HepG2 (cell line): ENCODE results near the gene NDNF. TPM values are rescaled to one million over a fixed set of nuclear protein-coding genes. Genes with fewer than 3 reads are reported as not detected.

Source experiments
- ATAC-seq: fragments of 200-7000 bp; cut with Tn5 transposase; 3 replicates; pipeline ENCODE4 v1.9.1; 2020; ENCODE audit warnings: mild to moderate bottlenecking, moderate library complexity
- BruUV-seq: library from RNA; stranded (reverse); fragments of 400-500 nt; replicated peaks from 2 replicates; lab custom pipeline; 2021; lab: Mats Ljungman, UMichigan
- CTCF ChIA-PET: fragments of 300-600 bp; formaldehyde crosslinking; extraction: SDS; loops from one replicate; lab custom pipeline; 2021; ENCODE audit warnings: low total read pairs, inconsistent platforms, low intra/inter-chr PET ratio; lab: Yijun Ruan, JAX
- POLR2A ChIA-PET: fragments of 350-600 bp; sonication (Branson Sonifier 250); formaldehyde crosslinking; loops from one replicate; lab custom pipeline; 2020; ENCODE audit warnings: antibody characterized with exemption, inconsistent platforms; lab: Yijun Ruan, JAX
- DNase-seq: peaks from one replicate; pipeline ENCODE4 v3.0.0-alpha.2; 2015; ENCODE audit warnings: low spot score
- FAIRE-seq: peaks from 3 replicates; lab custom pipeline; 2011; peaks lifted over from hg19 to GRCh38; lab: Jason Lieb, UNC
- H2AFZ ChIP-seq: one replicate; pipeline ENCODE4 v1.6.1; 2011; ENCODE audit warnings: low read length, inconsistent platforms
- H3K27ac ChIP-seq: fragments of 300-600 bp; 3 replicates; pipeline ENCODE4 v1.8.0; 2011; ENCODE audit warnings: mixed run types, mild to moderate bottlenecking, mixed read lengths, low read length, inconsistent platforms; ENCODE audit not compliant: insufficient read depth; ENCODE audit errors: extremely low read length
- H3K27me3 ChIP-seq, 2 experiments: fragments of 200-600 bp in 1 of 2; 2 replicates in 1 of 2; 3 replicates in 1 of 2; pipeline versions ENCODE4 v1.6.0 to v1.8.0; 2011; ENCODE audit warnings: low read length in 2 of 2, mild to moderate bottlenecking in 2 of 2, moderate library complexity in 2 of 2, inconsistent platforms in 1 of 2; ENCODE audit not compliant: insufficient read depth in 2 of 2, control insufficient read depth in 1 of 2
- H3K36me3 ChIP-seq, 2 experiments: fragments of 200-600 bp in 1 of 2; replicated peaks in 1 of 2; 2 replicates in 1 of 2; 3 replicates in 1 of 2; pipeline versions ENCODE4 v1.5.1 to v1.8.0; 2011; ENCODE audit warnings: low read length in 2 of 2, inconsistent platforms in 1 of 2; ENCODE audit not compliant: insufficient read depth in 2 of 2, control insufficient read depth in 1 of 2
- H3K4me1 ChIP-seq: 2 replicates; pipeline ENCODE4 v1.5.1; 2012; ENCODE audit warnings: low read length, inconsistent platforms; ENCODE audit not compliant: insufficient read depth
- H3K4me2 ChIP-seq: 2 replicates; pipeline ENCODE4 v1.6.0; 2011; ENCODE audit warnings: low read depth, low read length, inconsistent platforms
- H3K4me3 ChIP-seq, 3 experiments: fragments of 200-600 bp in 1 of 3; sonication (generic), shearing (Covaris generic) in 1 of 3; replicated peaks in 1 of 3; 2 replicates each; pipeline ENCODE4 v1.5.1; 2011 to 2016; ENCODE audit warnings: low read length in 3 of 3, inconsistent platforms in 2 of 3, low read depth in 2 of 3, mild to moderate bottlenecking in 2 of 3, control low read depth in 1 of 3, mixed read lengths in 1 of 3; ENCODE audit not compliant: insufficient read depth in 1 of 3
- H3K79me2 ChIP-seq: one replicate; pipeline ENCODE4 v1.6.1; 2011; ENCODE audit warnings: low read length, inconsistent platforms; ENCODE audit not compliant: insufficient read depth
- H3K9ac ChIP-seq: 2 replicates; pipeline ENCODE4 v1.6.0; 2011; ENCODE audit warnings: mild to moderate bottlenecking, low read depth, low read length, inconsistent platforms; ENCODE audit not compliant: insufficient read depth
- H3K9me3 ChIP-seq: 2 replicates; pipeline ENCODE4 v1.5.1; 2012; ENCODE audit warnings: mild to moderate bottlenecking, low read length
- H4K20me1 ChIP-seq: 2 replicates; pipeline ENCODE4 v1.6.0; 2011; ENCODE audit warnings: inconsistent platforms, mild to moderate bottlenecking, low read length, moderate library complexity; ENCODE audit not compliant: insufficient read depth
- ARID2 ChIP-seq: sonication (generic); formaldehyde crosslinking; IDR thresholded peaks from 2 replicates; pipeline ENCODE4 v1.8.1; 2022; ENCODE audit warnings: mild to moderate bottlenecking, missing genetic modification reagents, borderline replicate concordance
- EHMT2 ChIP-seq: fragments of 200-600 bp; sonication (generic); IDR thresholded peaks from 2 replicates; pipeline ENCODE4 v1.7.0; 2017; ENCODE audit warnings: antibody characterized with exemption, low read depth, low read length, borderline replicate concordance
- MEIS1 ChIP-seq: sonication (generic); formaldehyde crosslinking; IDR thresholded peaks from 2 replicates; pipeline ENCODE4 v1.9.0; 2021; ENCODE audit warnings: mild to moderate bottlenecking, missing genetic modification reagents, moderate library complexity, borderline replicate concordance
- NR2C2 ChIP-seq: sonication (generic); formaldehyde crosslinking; IDR thresholded peaks from 2 replicates; pipeline ENCODE4 v1.4.0; 2020; ENCODE audit warnings: missing genetic modification reagents, mild to moderate bottlenecking, moderate library complexity, borderline replicate concordance
- PCBP2 ChIP-seq: fragments of 200-400 bp; formaldehyde crosslinking; optimal IDR thresholded peaks from 2 replicates; pipeline ENCODE3; 2018; ENCODE audit warnings: low read length, low read depth; ENCODE audit not compliant: poor library complexity, severe bottlenecking
- SALL1 ChIP-seq: sonication (generic); formaldehyde crosslinking; IDR thresholded peaks from 2 replicates; pipeline ENCODE4 v1.8.0; 2022; ENCODE audit warnings: mild to moderate bottlenecking, missing genetic modification reagents
- SRSF9 ChIP-seq: fragments of 200-400 bp; formaldehyde crosslinking; IDR thresholded peaks from 2 replicates; pipeline ENCODE4 v1.6.1; 2018; ENCODE audit warnings: borderline replicate concordance, mild to moderate bottlenecking, low read depth, low read length; ENCODE audit not compliant: insufficient read depth, poor library complexity, severe bottlenecking
- ZMAT3 ChIP-seq: sonication (generic); formaldehyde crosslinking; conservative IDR thresholded peaks from 2 replicates; pipeline ENCODE4 v1.7.0; 2021; ENCODE audit warnings: missing genetic modification reagents
- WGBS: methylation state at CpG from one replicate; pipeline ENCODE4 v1.1.6; 2017; ENCODE audit warnings: low lambda C conversion rate; 5-methylcytosine and 5-hydroxymethylcytosine counted together
- in situ Hi-C: cut with HindIII; loops from 2 replicates; pipeline ENCODE4 v1.10.0; 2017; ENCODE audit warnings: low pct_unique_long_range_greater_than_20kb; ENCODE audit not compliant: extremely low pct_ligation_motif_present
- intact Hi-C: fragments of 100-400 bp; cut with micrococcal nuclease; formaldehyde crosslinking; loops from one replicate; pipeline ENCODE4 v1.10.0; 2022; ENCODE audit not compliant: unreplicated experiment
- polyA plus RNA-seq, 8 experiments: library from polyadenylated mRNA; depleted of rRNA in 3 of 8; stranded (reverse) in 7 of 8; unstranded in 1 of 8; fragments of >200 nt; fragmentation: Illumina TruSeq in 4 of 8; extraction: Trizol in 4 of 8; gene quantifications; 2 replicates each; pipeline versions ENCODE4 v1.2.1 to v1.2.3, GENCODE V29; 2011 to 2016; ENCODE audit warnings: low read depth in 4 of 8, missing spikeins in 1 of 8, mixed read lengths in 1 of 8; ENCODE audit not compliant: insufficient read depth in 1 of 8
- total RNA-seq, 5 experiments: library from RNA; depleted of rRNA; stranded (reverse); fragments of >200 nt; fragmentation: Illumina TruSeq; extraction: Trizol; gene quantifications; 2 replicates each; pipeline ENCODE4 v1.2.3, GENCODE V29; 2016; ENCODE audit warnings: low read depth in 1 of 5
- TF ChIP-seq, protein P1 (sequence below): sonication (generic); formaldehyde crosslinking; conservative IDR thresholded peaks from 2 replicates; pipeline ENCODE4 v1.4.0; 2020; ENCODE audit warnings: missing genetic modification reagents

The NDNF gene
- total and polyA plus RNA-seq, 2 of the 13 experiments (the other 11 are each of a cell fraction or from before 2014, with no cell fraction given), result not detected

DNA sequence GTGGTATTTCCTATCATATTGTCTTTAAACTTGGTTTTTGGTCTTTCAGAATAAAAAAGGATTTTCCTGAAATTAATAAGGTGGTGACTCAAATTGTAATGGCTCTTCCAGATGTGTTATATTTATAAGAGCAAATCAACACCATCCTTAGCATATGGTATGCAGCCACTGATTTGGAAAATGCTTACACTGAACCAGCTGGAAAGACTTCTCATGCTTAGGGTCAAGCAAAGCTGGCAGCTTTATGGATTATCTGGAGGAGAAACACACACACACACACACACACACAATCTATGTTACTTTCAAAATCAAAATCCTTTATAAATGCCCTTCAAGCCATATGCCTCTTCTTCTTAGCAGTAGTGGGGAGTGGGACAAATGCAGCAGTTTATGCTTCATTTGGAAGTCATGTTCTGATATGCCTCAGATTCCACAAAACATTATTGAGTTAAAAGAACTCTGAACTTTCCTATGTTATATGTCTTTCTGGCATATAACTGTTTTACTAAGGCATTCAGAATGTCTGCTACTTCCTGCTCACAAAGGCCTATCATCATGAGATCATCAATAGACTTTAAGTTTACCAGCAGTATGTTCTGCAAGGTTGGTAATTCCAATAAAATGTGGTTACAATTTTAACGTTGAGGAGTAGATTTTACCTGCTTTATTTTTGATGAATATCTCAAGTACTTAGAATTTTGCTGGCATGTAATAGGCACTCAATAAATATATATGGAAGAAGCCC is 76.9 kb downstream of the NDNF start:
- 39% methylated on average over 1 of the region's 1 CpG for whole genome bisulfite sequencing
- Histone ChIP-seq H3K36me3 (no peaks in the 10 kb centered on the region), H3K4me2 (no peak overlapping the region), H3K4me3 (no peak overlapping the region), H2AFZ (no peak overlapping the region), H3K9me3 (no peaks in the 10 kb centered on the region), H3K9ac (no peak overlapping the region), H3K27me3 (no peaks in the 10 kb centered on the region), H3K4me1 (no peaks in the 10 kb centered on the region), H3K79me2 (no peaks in the 10 kb centered on the region), H3K27ac (no peak overlapping the region), H4K20me1 (no peaks in the 10 kb centered on the region)
- DNase-seq (no peak), ATAC-seq (no peak), FAIRE-seq (no peak)
- TF ChIP-seq, protein P1, sequence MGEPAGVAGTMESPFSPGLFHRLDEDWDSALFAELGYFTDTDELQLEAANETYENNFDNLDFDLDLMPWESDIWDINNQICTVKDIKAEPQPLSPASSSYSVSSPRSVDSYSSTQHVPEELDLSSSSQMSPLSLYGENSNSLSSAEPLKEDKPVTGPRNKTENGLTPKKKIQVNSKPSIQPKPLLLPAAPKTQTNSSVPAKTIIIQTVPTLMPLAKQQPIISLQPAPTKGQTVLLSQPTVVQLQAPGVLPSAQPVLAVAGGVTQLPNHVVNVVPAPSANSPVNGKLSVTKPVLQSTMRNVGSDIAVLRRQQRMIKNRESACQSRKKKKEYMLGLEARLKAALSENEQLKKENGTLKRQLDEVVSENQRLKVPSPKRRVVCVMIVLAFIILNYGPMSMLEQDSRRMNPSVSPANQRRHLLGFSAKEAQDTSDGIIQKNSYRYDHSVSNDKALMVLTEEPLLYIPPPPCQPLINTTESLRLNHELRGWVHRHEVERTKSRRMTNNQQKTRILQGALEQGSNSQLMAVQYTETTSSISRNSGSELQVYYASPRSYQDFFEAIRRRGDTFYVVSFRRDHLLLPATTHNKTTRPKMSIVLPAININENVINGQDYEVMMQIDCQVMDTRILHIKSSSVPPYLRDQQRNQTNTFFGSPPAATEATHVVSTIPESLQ (CRISPR knock-in tag), result no peak
- TF ChIP-seq SRSF9 (no peak), PCBP2 (no peak), MEIS1 (CRISPR knock-in tag) (no peak), SALL1 (CRISPR knock-in tag) (no peak), NR2C2 (CRISPR knock-in tag) (no peak), ARID2 (no peak), ZMAT3 (no peak), EHMT2 (no peak)
- BruUV-seq, result no TSS peak
- intact Hi-C loops, result no loop called here
- in situ Hi-C loops, result no loop called here
- ChIA-PET CTCF (no interaction called here), POLR2A (no interaction called here)
